NCI-H2227 treated with DMSO at 0.1 percent for 48 hours (cell line): ENCODE measurements around the gene PKIG.

ENCODE experiments used
- DNase-seq: peaks from one replicate; lab custom pipeline; 2025; lab: John Stamatoyannopoulos, UW

PKIG gene

GRCh38 chr20:44596876-44597275 lies 14.5 kb downstream of the PKIG start:
- no peak for DNase-seq

- DNase-seq, result no peak
These were observed 15.1 kb downstream of the PKIG start for GRCh38 chr20:44597516-44597915.

GRCh38 chr20:44597930-44598329 lies 15.6 kb downstream of the PKIG start:
- no peak for DNase-seq

GRCh38 chr20:44598423-44599305 lies 16.3 kb downstream of the PKIG start:
- DNase-seq, result peak; percentile 36

GRCh38 chr20:44599715-44600114 lies 17.3 kb downstream of the PKIG start:
- DNase-seq, result no peak

GRCh38 chr20:44600301-44600700 lies 17.9 kb downstream of the PKIG start:
- DNase-seq, result no peak

GRCh38 chr20:44600758-44601201 lies 18.4 kb downstream of the PKIG start:
- DNase-seq, result no peak

GRCh38 chr20:44601236-44601671 lies 18.9 kb downstream of the PKIG start:
- no peak for DNase-seq

- no peak for DNase-seq
These were observed 19.4 kb downstream of the PKIG start for GRCh38 chr20:44601801-44602204.

GRCh38 chr20:44603327-44603726 lies 20.9 kb downstream of the PKIG start:
- DNase-seq, result no peak

- no peak for DNase-seq
These were observed 24.5 kb downstream of the PKIG start for GRCh38 chr20:44606725-44607441.

- DNase-seq, result no peak
These were observed 26.7 kb downstream of the PKIG start for GRCh38 chr20:44609006-44609515.

GRCh38 chr20:44609516-44610312 lies 27.3 kb downstream of the PKIG start:
- peak; percentile 93 for DNase-seq

- no peak for DNase-seq
These were observed 28.1 kb downstream of the PKIG start for GRCh38 chr20:44610313-44610962.

- DNase-seq, result no peak
These were observed 31.2 kb downstream of the PKIG start for GRCh38 chr20:44613575-44613974.

- no peak for DNase-seq
These were observed 32.1 kb downstream of the PKIG start for GRCh38 chr20:44614525-44614924.

GRCh38 chr20:44615169-44615791 lies 32.9 kb downstream of the PKIG start:
- no peak for DNase-seq

GRCh38 chr20:44615876-44616603 lies 33.7 kb downstream of the PKIG start:
- no peak for DNase-seq

- no peak for DNase-seq
These were observed 34.2 kb downstream of the PKIG start for GRCh38 chr20:44616604-44616964.

GRCh38 chr20:44618318-44618731 lies 35.9 kb downstream of the PKIG start:
- DNase-seq, result no peak
